Endothelial cell of umbilical vein (primary cell): Measurements from ENCODE around the gene VIT. TPM values are rescaled to one million over a fixed set of nuclear protein-coding genes. Genes with fewer than 3 reads are reported as not detected.

Experiments used
- BruUV-seq: library from RNA; stranded (reverse); fragments of 400-500 nt; replicated peaks from 2 replicates; lab custom pipeline; 2021; lab: Mats Ljungman, UMichigan
- CTCF ChIA-PET: fragments of 300-600, 350-600 bp; sonication (Branson Sonifier 250); formaldehyde crosslinking; loops from one replicate; lab custom pipeline; 2021; ENCODE audit warnings: antibody characterized with exemption, inconsistent platforms; lab: Charles Lee
- POLR2A ChIA-PET: fragments of 300-600, 350-600 bp; sonication (Branson Sonifier 250); formaldehyde crosslinking; loops from one replicate; lab custom pipeline; 2021; ENCODE audit warnings: antibody characterized with exemption, inconsistent platforms; lab: Charles Lee
- DNase-seq: peaks from one replicate; pipeline ENCODE4 v3.0.0-alpha.2; 2011; ENCODE audit warnings: low read depth, low spot score
- FAIRE-seq: peaks from 2 replicates; lab custom pipeline; 2011; peaks lifted over from hg19 to GRCh38; lab: Jason Lieb, UNC
- H2AFZ ChIP-seq: 2 replicates; pipeline ENCODE4 v1.6.0; 2012; ENCODE audit warnings: low read depth, low read length, control low read depth, inconsistent platforms
- H3K27ac ChIP-seq: 2 replicates; pipeline ENCODE4 v1.5.1; 2011; ENCODE audit warnings: low read depth, mild to moderate bottlenecking, control low read depth, low read length, moderate library complexity; ENCODE audit not compliant: insufficient read depth
- H3K27me3 ChIP-seq, 2 experiments: 2 replicates each; pipeline versions ENCODE4 v1.6.0 to v1.6.1; 2011; ENCODE audit warnings: low read length in 2 of 2, mixed read lengths in 1 of 2; ENCODE audit not compliant: control insufficient read depth in 2 of 2, insufficient read depth in 2 of 2
- H3K36me3 ChIP-seq, 2 experiments: 2 replicates in 1 of 2; 3 replicates in 1 of 2; pipeline ENCODE4 v1.5.1; 2011; ENCODE audit warnings: low read length in 2 of 2, mild to moderate bottlenecking in 1 of 2, moderate library complexity in 1 of 2; ENCODE audit not compliant: control insufficient read depth in 2 of 2, insufficient read depth in 2 of 2; ENCODE audit errors: extremely low read depth in 1 of 2
- H3K4me1 ChIP-seq: 3 replicates; pipeline ENCODE4 v1.5.1; 2011; ENCODE audit warnings: mild to moderate bottlenecking, low read length; ENCODE audit not compliant: control insufficient read depth, insufficient read depth; ENCODE audit errors: extremely low read depth
- H3K4me2 ChIP-seq: 2 replicates; pipeline ENCODE4 v1.6.1; 2011; ENCODE audit warnings: low read length, control low read depth, mixed read lengths; ENCODE audit not compliant: insufficient read depth
- H3K4me3 ChIP-seq, 3 experiments: fragments of 200-600 bp in 1 of 3; sonication (generic), shearing (Covaris generic) in 1 of 3; replicated peaks in 1 of 3; 2 replicates each; pipeline ENCODE4 v1.5.1; 2011 to 2016; ENCODE audit warnings: control low read depth in 3 of 3, low read length in 3 of 3, mild to moderate bottlenecking in 2 of 3, inconsistent platforms in 1 of 3, low read depth in 1 of 3, moderate library complexity in 1 of 3; ENCODE audit not compliant: insufficient read depth in 1 of 3
- H3K79me2 ChIP-seq: 2 replicates; pipeline ENCODE4 v1.6.0; 2012; ENCODE audit warnings: low read length, inconsistent platforms; ENCODE audit not compliant: control insufficient read depth, insufficient read depth
- H3K9ac ChIP-seq: replicated peaks from 2 replicates; pipeline ENCODE3; 2011; ENCODE audit warnings: low read length, control low read depth; ENCODE audit not compliant: insufficient read depth; ENCODE audit errors: extremely low read depth
- H3K9me1 ChIP-seq: replicated peaks from 3 replicates; pipeline ENCODE4 v1.6.0; 2011; ENCODE audit warnings: mild to moderate bottlenecking, low read length; ENCODE audit not compliant: control insufficient read depth, insufficient read depth; ENCODE audit errors: extremely low read depth
- H3K9me3 ChIP-seq: replicated peaks from 2 replicates; pipeline ENCODE4 v1.5.1; 2012; ENCODE audit warnings: low read length, inconsistent platforms; ENCODE audit not compliant: control insufficient read depth, insufficient read depth
- H4K20me1 ChIP-seq: replicated peaks from 2 replicates; pipeline ENCODE3; 2011; ENCODE audit warnings: mild to moderate bottlenecking, low read length; ENCODE audit not compliant: control insufficient read depth, insufficient read depth; ENCODE audit errors: extremely low read depth
- EZH2 ChIP-seq: IDR thresholded peaks from 2 replicates; pipeline ENCODE4 v1.6.1; 2012; ENCODE audit warnings: borderline replicate concordance, low read depth, mild to moderate bottlenecking, moderate library complexity, low read length, inconsistent platforms; ENCODE audit not compliant: severe bottlenecking
- FOS ChIP-seq: IDR thresholded peaks from 2 replicates; pipeline ENCODE4 v1.6.1; 2011; ENCODE audit warnings: mild to moderate bottlenecking, low read length, moderate library complexity, borderline replicate concordance; ENCODE audit not compliant: insufficient read depth
- GATA2 ChIP-seq: IDR thresholded peaks from 2 replicates; pipeline ENCODE4 v1.7.0; 2011; ENCODE audit warnings: low read depth, mild to moderate bottlenecking, moderate library complexity, mixed read lengths, low read length; ENCODE audit not compliant: insufficient read length, insufficient read depth
- JUN ChIP-seq: IDR thresholded peaks from 2 replicates; pipeline ENCODE4 v1.6.1; 2011; ENCODE audit warnings: borderline replicate concordance, low read depth; ENCODE audit not compliant: insufficient read length, insufficient read depth
- MYC ChIP-seq: IDR thresholded peaks from one replicate; pipeline ENCODE4 v1.6.1; 2011; ENCODE audit warnings: mild to moderate bottlenecking, low read depth, low read length
- POLR2A ChIP-seq: IDR thresholded peaks from 2 replicates; pipeline ENCODE4 v1.6.1; 2012; ENCODE audit warnings: low read depth, mild to moderate bottlenecking, control low read depth, low read length
- POLR2AphosphoS5 ChIP-seq: IDR thresholded peaks from 2 replicates; pipeline ENCODE4 v1.6.1; 2012; ENCODE audit warnings: low read depth, mild to moderate bottlenecking, control low read depth, low read length, moderate library complexity; ENCODE audit not compliant: insufficient read depth
- dilution Hi-C: fragments of 300-500 bp; cut with MboI; formaldehyde crosslinking; loops from one replicate; pipeline ENCODE4 v1.15.0; 2019; ENCODE audit warnings: low sequenced_read_pairs; ENCODE audit not compliant: extremely low pct_ligation_motif_present
- intact Hi-C: fragments of 100-400 bp; cut with micrococcal nuclease; formaldehyde crosslinking; loops from one replicate; pipeline ENCODE4 v1.10.0; 2022
- polyA plus RNA-seq, 4 experiments: library from polyadenylated mRNA; depleted of rRNA in 3 of 4; stranded (reverse) in 3 of 4; unstranded in 1 of 4; fragments of >200 nt; gene quantifications; 2 replicates each; pipeline versions ENCODE4 v1.2.1 to v1.2.3, GENCODE V29; 2011 to 2012; ENCODE audit warnings: missing spikeins in 1 of 4
- total RNA-seq: library from RNA; stranded (reverse); gene quantifications from 2 replicates; pipeline ENCODE4 v1.2.3, GENCODE V29; 2021
- TF ChIP-seq, protein P1 (sequence below), 2 donors: IDR thresholded peaks; 1 replicate in 1 of 2; 2 replicates in 1 of 2; pipeline ENCODE4 v1.5.1; 2011; ENCODE audit warnings: low read length in 2 of 2, mild to moderate bottlenecking in 2 of 2, moderate library complexity in 2 of 2, control low read depth in 1 of 2, inconsistent platforms in 1 of 2, low read depth in 1 of 2; ENCODE audit not compliant: insufficient read depth in 1 of 2; ENCODE audit errors: extremely low read depth in 1 of 2
- TF ChIP-seq, protein P2 (sequence below): IDR thresholded peaks from 2 replicates; pipeline ENCODE4 v1.6.1; 2011; ENCODE audit not compliant: insufficient read depth, insufficient read length

VIT gene
- total and polyA plus RNA-seq, 2 donors (not counting 3 experiments of a cell fraction or from before 2014, with no cell fraction given), result 0.54 to 0.88 TPM

DNA sequence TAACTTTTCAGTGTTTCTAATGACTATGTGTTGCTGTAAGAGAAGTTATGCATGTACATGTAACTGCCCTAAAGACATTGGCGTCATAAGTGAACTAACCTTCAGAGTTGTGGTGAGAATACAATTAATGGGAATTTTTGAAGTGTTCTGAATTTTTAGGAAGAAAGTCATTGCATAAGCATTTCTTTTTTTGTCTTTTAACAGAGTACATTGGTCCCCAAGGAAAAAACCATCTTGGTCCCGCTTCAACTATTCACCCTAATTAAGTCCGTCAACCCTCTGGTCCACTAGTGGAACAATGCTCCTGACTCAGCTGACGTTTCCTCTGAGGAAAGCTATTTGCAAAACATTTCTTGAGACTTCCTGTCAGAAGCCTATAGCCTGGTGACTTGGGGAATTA is 41.1 kb upstream of the VIT start:
- DNase-seq (peak; percentile 89), FAIRE-seq (peak; percentile 96)
- ChIA-PET POLR2A (interaction anchor here (1.0 kb wide), 1 partner anchor 88 kb away, joined by 3 read pairs; no protein-coding TSS in a partner anchor), CTCF (interaction anchor here (0.7 to 1.9 kb wide), 5 partner anchors 9 to 60 kb away, joined by 3 to 9 read pairs (median 5); partner anchors contain the start of gene FEZ2)
- Histone ChIP-seq H4K20me1 (no peaks in the 10 kb centered on the region), H3K4me3 (no peak overlapping the region), H3K9me3 (no peaks in the 10 kb centered on the region), H3K27me3 (no peaks in the 10 kb centered on the region), H3K36me3 (no peaks in the 10 kb centered on the region), H3K27ac (peak overlapping the region; percentile 66), H3K79me2 (no peaks in the 10 kb centered on the region), H2AFZ (peak overlapping the region; percentile 58), H3K9me1 (no peaks in the 10 kb centered on the region), H3K9ac (peak overlapping the region; percentile 40), H3K4me1 (peaks cover 24% of the 10 kb centered on the region), H3K4me2 (peak overlapping the region; percentile 69)
- dilution Hi-C loops (loop anchor here (25.0 kb wide), 1 partner anchor 143 kb away; no protein-coding TSS in a partner anchor), intact Hi-C loops (loop anchor here (1.0 to 10.0 kb wide), 3 partner anchors 87 to 1151 kb away; no protein-coding TSS in a partner anchor)
- no peak for TF ChIP-seq POLR2A
- TF ChIP-seq GATA2, result no peak
- TF ChIP-seq, protein P1, sequence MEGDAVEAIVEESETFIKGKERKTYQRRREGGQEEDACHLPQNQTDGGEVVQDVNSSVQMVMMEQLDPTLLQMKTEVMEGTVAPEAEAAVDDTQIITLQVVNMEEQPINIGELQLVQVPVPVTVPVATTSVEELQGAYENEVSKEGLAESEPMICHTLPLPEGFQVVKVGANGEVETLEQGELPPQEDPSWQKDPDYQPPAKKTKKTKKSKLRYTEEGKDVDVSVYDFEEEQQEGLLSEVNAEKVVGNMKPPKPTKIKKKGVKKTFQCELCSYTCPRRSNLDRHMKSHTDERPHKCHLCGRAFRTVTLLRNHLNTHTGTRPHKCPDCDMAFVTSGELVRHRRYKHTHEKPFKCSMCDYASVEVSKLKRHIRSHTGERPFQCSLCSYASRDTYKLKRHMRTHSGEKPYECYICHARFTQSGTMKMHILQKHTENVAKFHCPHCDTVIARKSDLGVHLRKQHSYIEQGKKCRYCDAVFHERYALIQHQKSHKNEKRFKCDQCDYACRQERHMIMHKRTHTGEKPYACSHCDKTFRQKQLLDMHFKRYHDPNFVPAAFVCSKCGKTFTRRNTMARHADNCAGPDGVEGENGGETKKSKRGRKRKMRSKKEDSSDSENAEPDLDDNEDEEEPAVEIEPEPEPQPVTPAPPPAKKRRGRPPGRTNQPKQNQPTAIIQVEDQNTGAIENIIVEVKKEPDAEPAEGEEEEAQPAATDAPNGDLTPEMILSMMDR (IDR thresholded peaks at IDR 0.05; ENCODE audit: extremely low read depth in 1 of 2, insufficient read depth in 1 of 2, low read depth in 1 of 2, low read length in 2 of 2), result no peak
- peak; percentile 73 for TF ChIP-seq JUN
- peak; percentile 62 for TF ChIP-seq FOS
- TF ChIP-seq, protein P2, sequence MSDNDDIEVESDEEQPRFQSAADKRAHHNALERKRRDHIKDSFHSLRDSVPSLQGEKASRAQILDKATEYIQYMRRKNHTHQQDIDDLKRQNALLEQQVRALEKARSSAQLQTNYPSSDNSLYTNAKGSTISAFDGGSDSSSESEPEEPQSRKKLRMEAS, result no peak
- TF ChIP-seq MYC, result no peak
- TF ChIP-seq EZH2, result no peak
- TF ChIP-seq POLR2AphosphoS5, result peak; percentile 49
- no TSS peak for BruUV-seq
